ENCODE measurements around the gene DTNB.

The DTNB gene

GRCh38 chr2:25692143-25692542 is 18.8 kb upstream of the DTNB start:
- no peak overlapping the region for H3K4me3 ChIP-seq
- no peaks in the 10 kb centered on the region for H3K9me3 ChIP-seq (ENCODE audit: low read depth, low read length)
- H3K27ac ChIP-seq = no peak overlapping the region
- H3K9ac ChIP-seq (ENCODE audit: insufficient read length) = no peak overlapping the region
- TF ChIP-seq POLR2AphosphoS5 (IDR thresholded peaks at IDR 0.05; ENCODE audit: borderline replicate concordance, low read depth, low read length) (no peak), FOXP2 (optimal IDR thresholded peaks at IDR 0.05; ENCODE audit: control extremely low read depth, extremely low read length, insufficient read depth) (no peak), EZH2 (IDR thresholded peaks at IDR 0.05) (no peak)
- H3K36me3 ChIP-seq (ENCODE audit: insufficient read depth, low read length) = no peaks in the 10 kb centered on the region
- DNase-seq (ENCODE audit: low read depth, low spot score) = no peak

- no peak for TF ChIP-seq EZH2 (IDR thresholded peaks at IDR 0.05)
- no peak for TF ChIP-seq POLR2AphosphoS5 (IDR thresholded peaks at IDR 0.05; ENCODE audit: borderline replicate concordance, low read depth, low read length)
- TF ChIP-seq FOXP2 (optimal IDR thresholded peaks at IDR 0.05; ENCODE audit: control extremely low read depth, extremely low read length, insufficient read depth) = no peak
- no peak for DNase-seq (ENCODE audit: low read depth, low spot score)
- no peak overlapping the region for H3K4me3 ChIP-seq
- no peaks in the 10 kb centered on the region for H3K36me3 ChIP-seq (ENCODE audit: insufficient read depth, low read length)
- no peaks in the 10 kb centered on the region for H3K9me3 ChIP-seq (ENCODE audit: low read depth, low read length)
- H3K9ac ChIP-seq (ENCODE audit: insufficient read length) = no peak overlapping the region
- H3K27ac ChIP-seq = no peak overlapping the region
Observed at GRCh38 chr2:25690058-25690457, 16.7 kb upstream of the DTNB start.

- Histone ChIP-seq H3K27ac (no peak overlapping the region), H3K36me3 (ENCODE audit: insufficient read depth, low read length) (no peaks in the 10 kb centered on the region), H3K9me3 (ENCODE audit: low read depth, low read length) (no peaks in the 10 kb centered on the region), H3K4me3 (no peak overlapping the region), H3K9ac (ENCODE audit: insufficient read length) (no peak overlapping the region)
- TF ChIP-seq POLR2AphosphoS5 (IDR thresholded peaks at IDR 0.05; ENCODE audit: borderline replicate concordance, low read depth, low read length) = no peak
- no peak for TF ChIP-seq EZH2 (IDR thresholded peaks at IDR 0.05)
- TF ChIP-seq FOXP2 (optimal IDR thresholded peaks at IDR 0.05; ENCODE audit: control extremely low read depth, extremely low read length, insufficient read depth) = no peak
- DNase-seq (ENCODE audit: low read depth, low spot score) = no peak
Observed at GRCh38 chr2:25688236-25688635, 14.9 kb upstream of the DTNB start.

- Histone ChIP-seq H3K36me3 (ENCODE audit: insufficient read depth, low read length) (no peaks in the 10 kb centered on the region), H3K27ac (no peak overlapping the region), H3K4me3 (no peak overlapping the region), H3K9me3 (ENCODE audit: low read depth, low read length) (no peaks in the 10 kb centered on the region), H3K9ac (ENCODE audit: insufficient read length) (no peak overlapping the region)
- no peak for DNase-seq (ENCODE audit: low read depth, low spot score)
- TF ChIP-seq POLR2AphosphoS5 (IDR thresholded peaks at IDR 0.05; ENCODE audit: borderline replicate concordance, low read depth, low read length) (no peak), FOXP2 (optimal IDR thresholded peaks at IDR 0.05; ENCODE audit: control extremely low read depth, extremely low read length, insufficient read depth) (no peak), EZH2 (IDR thresholded peaks at IDR 0.05) (no peak)
Observed at GRCh38 chr2:25685741-25686140, 12.4 kb upstream of the DTNB start.

- Histone ChIP-seq H3K4me3 (no peak overlapping the region), H3K9ac (ENCODE audit: insufficient read length) (no peak overlapping the region), H3K27ac (no peak overlapping the region), H3K9me3 (ENCODE audit: low read depth, low read length) (no peaks in the 10 kb centered on the region), H3K36me3 (ENCODE audit: insufficient read depth, low read length) (no peaks in the 10 kb centered on the region)
- TF ChIP-seq EZH2 (IDR thresholded peaks at IDR 0.05) (no peak), POLR2AphosphoS5 (IDR thresholded peaks at IDR 0.05; ENCODE audit: borderline replicate concordance, low read depth, low read length) (no peak), FOXP2 (optimal IDR thresholded peaks at IDR 0.05; ENCODE audit: control extremely low read depth, extremely low read length, insufficient read depth) (no peak)
- no peak for DNase-seq (ENCODE audit: low read depth, low spot score)
Observed at GRCh38 chr2:25684577-25685473, 11.4 kb upstream of the DTNB start.

GRCh38 chr2:25682082-25682481 is 8.7 kb upstream of the DTNB start:
- TF ChIP-seq EZH2 (IDR thresholded peaks at IDR 0.05) (no peak), FOXP2 (optimal IDR thresholded peaks at IDR 0.05; ENCODE audit: control extremely low read depth, extremely low read length, insufficient read depth) (no peak), POLR2AphosphoS5 (IDR thresholded peaks at IDR 0.05; ENCODE audit: borderline replicate concordance, low read depth, low read length) (no peak)
- H3K4me3 ChIP-seq = no peak overlapping the region
- no peaks in the 10 kb centered on the region for H3K9me3 ChIP-seq (ENCODE audit: low read depth, low read length)
- no peak overlapping the region for H3K9ac ChIP-seq (ENCODE audit: insufficient read length)
- no peaks in the 10 kb centered on the region for H3K36me3 ChIP-seq (ENCODE audit: insufficient read depth, low read length)
- no peak overlapping the region for H3K27ac ChIP-seq
- DNase-seq (ENCODE audit: low read depth, low spot score) = no peak

- no peak overlapping the region for H3K4me3 ChIP-seq
- no peak overlapping the region for H3K27ac ChIP-seq
- no peak for TF ChIP-seq POLR2AphosphoS5 (IDR thresholded peaks at IDR 0.05; ENCODE audit: borderline replicate concordance, low read depth, low read length)
- TF ChIP-seq EZH2 (IDR thresholded peaks at IDR 0.05) = no peak
- no peak for TF ChIP-seq FOXP2 (optimal IDR thresholded peaks at IDR 0.05; ENCODE audit: control extremely low read depth, extremely low read length, insufficient read depth)
- H3K9ac ChIP-seq (ENCODE audit: insufficient read length) = no peak overlapping the region
- DNase-seq (ENCODE audit: low read depth, low spot score) = no peak
- no peaks in the 10 kb centered on the region for H3K9me3 ChIP-seq (ENCODE audit: low read depth, low read length)
- H3K36me3 ChIP-seq (ENCODE audit: insufficient read depth, low read length) = no peaks in the 10 kb centered on the region
Observed at GRCh38 chr2:25677877-25678276, 4.5 kb upstream of the DTNB start.

- Histone ChIP-seq H3K27ac (no peak overlapping the region), H3K9me3 (ENCODE audit: low read depth, low read length) (no peaks in the 10 kb centered on the region), H3K4me3 (peak overlapping the region; percentile 72), H3K9ac (ENCODE audit: insufficient read length) (no peak overlapping the region), H3K36me3 (ENCODE audit: insufficient read depth, low read length) (no peaks in the 10 kb centered on the region)
- DNase-seq (ENCODE audit: low read depth, low spot score) = no peak
- TF ChIP-seq FOXP2 (optimal IDR thresholded peaks at IDR 0.05; ENCODE audit: control extremely low read depth, extremely low read length, insufficient read depth) (no peak), EZH2 (IDR thresholded peaks at IDR 0.05) (no peak), POLR2AphosphoS5 (IDR thresholded peaks at IDR 0.05; ENCODE audit: borderline replicate concordance, low read depth, low read length) (no peak)
Observed at GRCh38 chr2:25674077-25674362, 643 bp upstream of the DTNB start.
